Hepatocyte (in vitro differentiated cells): ENCODE measurements around the gene C10orf95. TPM values are rescaled to one million over a fixed set of nuclear protein-coding genes. Genes with fewer than 3 reads are reported as not detected.

ENCODE experiments used
- microRNA counts: library from miRNA; unstranded; fragments of <30 nt; microRNA quantifications from one replicate; lab custom pipeline; 2017
- microRNA-seq: library from miRNA; unstranded; fragments of <30 nt; microRNA quantifications from one replicate; pipeline ENCODE4, GENCODE V29; 2017
- polyA plus RNA-seq: library from polyadenylated mRNA; unstranded; fragments of >200 nt; fragmentation: Nextera tagmentation; extraction: Ambion mirVana; gene quantifications from 2 replicates; pipeline ENCODE4 v1.2.1, GENCODE V29; 2016
- small RNA-seq: library from RNA; depleted of rRNA; stranded (forward); fragments of <200 nt; gene quantifications from one replicate; pipeline ENCODE3, GENCODE V24; 2014
- total RNA-seq: library from RNA; depleted of rRNA; stranded (reverse); fragments of >200 nt; gene quantifications from 2 replicates; pipeline ENCODE4 v1.2.3, GENCODE V29; 2014

Gene C10orf95
- total and polyA plus RNA-seq, 2 experiments from 2014 or later: 5.2 to 7.7 TPM

MicroRNA genes within 50 kb of the gene (microRNA counts, 767-probe panel; counts per million panel counts)
- microRNA hsa-miR-146b-3p (lab: Ali Mortazavi, UCI): not detected
- not detected for microRNA hsa-miR-146b-5p (lab: Ali Mortazavi, UCI)

Small RNA genes lying within 50 kb of the gene (microRNA-seq; reads per million reads assigned to microRNA genes)
- gene MIR146B: 1,715 reads per million, percentile 83 among the genes with 10 or more reads in this experiment

Small RNA genes lying within 50 kb of the gene (small RNA-seq; reads per million reads assigned to genes)
- gene MIR146B: 3,065 reads per million, percentile 99 among the genes with 10 or more reads in this experiment

Other genes starting within 250 kb of the C10orf95 start
- 0.40 TPM in 1 of 2 replicates, not detected in the other for gene ELOVL3, start 225.2 kb downstream of the C10orf95 start, total RNA-seq
- not detected in 2 replicates for gene ELOVL3, start 225.2 kb downstream of the C10orf95 start, polyA plus RNA-seq
- gene PITX3, start 210.0 kb downstream of the C10orf95 start, total RNA-seq: not detected in 2 replicates
- gene PITX3, start 210.0 kb downstream of the C10orf95 start, polyA plus RNA-seq: 0.52 and 0.79 TPM in 2 replicates
- 43.0 and 55.4 TPM in 2 replicates for gene GBF1, start 206.0 kb downstream of the C10orf95 start, total RNA-seq
- gene GBF1, start 206.0 kb downstream of the C10orf95 start, polyA plus RNA-seq: 35.7 and 43.1 TPM in 2 replicates
- gene NFKB2, start 55.8 kb downstream of the C10orf95 start, total RNA-seq: 13.0 and 23.2 TPM in 2 replicates
- 27.4 and 29.6 TPM in 2 replicates for gene NFKB2, start 55.8 kb downstream of the C10orf95 start, polyA plus RNA-seq
- gene PSD, start 32.8 kb downstream of the C10orf95 start, total RNA-seq: 9.9 and 13.1 TPM in 2 replicates
- gene PSD, start 32.8 kb downstream of the C10orf95 start, polyA plus RNA-seq: 20.1 and 21.5 TPM in 2 replicates
- gene FBXL15, start 30.7 kb downstream of the C10orf95 start, total RNA-seq: 16.3 and 25.0 TPM in 2 replicates
- 42.3 and 47.4 TPM in 2 replicates for gene FBXL15, start 30.7 kb downstream of the C10orf95 start, polyA plus RNA-seq
- 37.9 and 45.4 TPM in 2 replicates for gene CUEDC2, start 19.0 kb downstream of the C10orf95 start, total RNA-seq
- 77.9 and 79.9 TPM in 2 replicates for gene CUEDC2, start 19.0 kb downstream of the C10orf95 start, polyA plus RNA-seq
- gene ACTR1A, start 51.2 kb upstream of the C10orf95 start, total RNA-seq: 84.1 and 90.7 TPM in 2 replicates
- 80.5 and 86.7 TPM in 2 replicates for gene ACTR1A, start 51.2 kb upstream of the C10orf95 start, polyA plus RNA-seq
- gene SUFU, start 52.4 kb upstream of the C10orf95 start, total RNA-seq: 10.2 and 10.9 TPM in 2 replicates
- gene SUFU, start 52.4 kb upstream of the C10orf95 start, polyA plus RNA-seq: 18.2 TPM in 2 replicates
- gene TRIM8, start 192.9 kb upstream of the C10orf95 start, total RNA-seq: 41.3 and 53.3 TPM in 2 replicates
- 61.2 and 63.4 TPM in 2 replicates for gene TRIM8, start 192.9 kb upstream of the C10orf95 start, polyA plus RNA-seq